HepG2 (cell line): ENCODE measurements around the gene GRIN2C. TPM values are rescaled to one million over a fixed set of nuclear protein-coding genes. Genes with fewer than 3 reads are reported as not detected.

ENCODE experiments used
- ATAC-seq: fragments of 200-7000 bp; cut with Tn5 transposase; 3 replicates; pipeline ENCODE4 v1.9.1; 2020; ENCODE audit warnings: mild to moderate bottlenecking, moderate library complexity
- BruUV-seq: library from RNA; stranded (reverse); fragments of 400-500 nt; replicated peaks from 2 replicates; lab custom pipeline; 2021; lab: Mats Ljungman, UMichigan
- CTCF ChIA-PET: fragments of 300-600 bp; formaldehyde crosslinking; extraction: SDS; loops from one replicate; lab custom pipeline; 2021; ENCODE audit warnings: low total read pairs, inconsistent platforms, low intra/inter-chr PET ratio; lab: Yijun Ruan, JAX
- POLR2A ChIA-PET: fragments of 350-600 bp; sonication (Branson Sonifier 250); formaldehyde crosslinking; loops from one replicate; lab custom pipeline; 2020; ENCODE audit warnings: antibody characterized with exemption, inconsistent platforms; lab: Yijun Ruan, JAX
- DNase-seq: peaks from one replicate; pipeline ENCODE4 v3.0.0-alpha.2; 2015; ENCODE audit warnings: low spot score
- FAIRE-seq: peaks from 3 replicates; lab custom pipeline; 2011; peaks lifted over from hg19 to GRCh38; lab: Jason Lieb, UNC
- H2AFZ ChIP-seq: one replicate; pipeline ENCODE4 v1.6.1; 2011; ENCODE audit warnings: low read length, inconsistent platforms
- H3K27ac ChIP-seq: fragments of 300-600 bp; 3 replicates; pipeline ENCODE4 v1.8.0; 2011; ENCODE audit warnings: mixed run types, mild to moderate bottlenecking, mixed read lengths, low read length, inconsistent platforms; ENCODE audit not compliant: insufficient read depth; ENCODE audit errors: extremely low read length
- H3K27me3 ChIP-seq, 2 experiments: fragments of 200-600 bp in 1 of 2; 2 replicates in 1 of 2; 3 replicates in 1 of 2; pipeline versions ENCODE4 v1.6.0 to v1.8.0; 2011; ENCODE audit warnings: low read length in 2 of 2, mild to moderate bottlenecking in 2 of 2, moderate library complexity in 2 of 2, inconsistent platforms in 1 of 2; ENCODE audit not compliant: insufficient read depth in 2 of 2, control insufficient read depth in 1 of 2
- H3K36me3 ChIP-seq, 2 experiments: fragments of 200-600 bp in 1 of 2; replicated peaks in 1 of 2; 2 replicates in 1 of 2; 3 replicates in 1 of 2; pipeline versions ENCODE4 v1.5.1 to v1.8.0; 2011; ENCODE audit warnings: low read length in 2 of 2, inconsistent platforms in 1 of 2; ENCODE audit not compliant: insufficient read depth in 2 of 2, control insufficient read depth in 1 of 2
- H3K4me1 ChIP-seq: 2 replicates; pipeline ENCODE4 v1.5.1; 2012; ENCODE audit warnings: low read length, inconsistent platforms; ENCODE audit not compliant: insufficient read depth
- H3K4me2 ChIP-seq: 2 replicates; pipeline ENCODE4 v1.6.0; 2011; ENCODE audit warnings: low read depth, low read length, inconsistent platforms
- H3K4me3 ChIP-seq, 3 experiments: fragments of 200-600 bp in 1 of 3; sonication (generic), shearing (Covaris generic) in 1 of 3; replicated peaks in 1 of 3; 2 replicates each; pipeline ENCODE4 v1.5.1; 2011 to 2016; ENCODE audit warnings: low read length in 3 of 3, inconsistent platforms in 2 of 3, low read depth in 2 of 3, mild to moderate bottlenecking in 2 of 3, control low read depth in 1 of 3, mixed read lengths in 1 of 3; ENCODE audit not compliant: insufficient read depth in 1 of 3
- H3K79me2 ChIP-seq: one replicate; pipeline ENCODE4 v1.6.1; 2011; ENCODE audit warnings: low read length, inconsistent platforms; ENCODE audit not compliant: insufficient read depth
- H3K9ac ChIP-seq: 2 replicates; pipeline ENCODE4 v1.6.0; 2011; ENCODE audit warnings: mild to moderate bottlenecking, low read depth, low read length, inconsistent platforms; ENCODE audit not compliant: insufficient read depth
- H3K9me3 ChIP-seq: 2 replicates; pipeline ENCODE4 v1.5.1; 2012; ENCODE audit warnings: mild to moderate bottlenecking, low read length
- H4K20me1 ChIP-seq: 2 replicates; pipeline ENCODE4 v1.6.0; 2011; ENCODE audit warnings: inconsistent platforms, mild to moderate bottlenecking, low read length, moderate library complexity; ENCODE audit not compliant: insufficient read depth
- BCL6 ChIP-seq: IDR thresholded peaks from 2 replicates; pipeline ENCODE4 v1.6.1; 2016; ENCODE audit warnings: missing genetic modification reagents, missing compliant biosample characterization
- GPBP1L1 ChIP-seq: sonication (generic); formaldehyde crosslinking; IDR thresholded peaks from 2 replicates; pipeline ENCODE4 v1.5.0; 2020; ENCODE audit warnings: mild to moderate bottlenecking, missing genetic modification reagents
- KDM2A ChIP-seq: sonication (generic); formaldehyde crosslinking; IDR thresholded peaks from 2 replicates; pipeline ENCODE4 v1.4.0; 2020; ENCODE audit warnings: low read depth, missing genetic modification reagents, borderline replicate concordance
- RCOR2 ChIP-seq: IDR thresholded peaks from 2 replicates; pipeline ENCODE4 v1.6.1; 2016; ENCODE audit warnings: missing biosample characterization, missing genetic modification reagents
- SIN3A ChIP-seq: IDR thresholded peaks from 2 replicates; pipeline ENCODE4 v1.6.1; 2011; ENCODE audit warnings: low read depth, mild to moderate bottlenecking, control low read depth, low read length, borderline replicate concordance
- SP140L ChIP-seq: sonication (generic); formaldehyde crosslinking; IDR thresholded peaks from 2 replicates; pipeline ENCODE4 v1.4.0; 2020; ENCODE audit warnings: missing genetic modification reagents, borderline replicate concordance
- SRSF1 ChIP-seq: fragments of 200-400 bp; formaldehyde crosslinking; optimal IDR thresholded peaks from 2 replicates; pipeline ENCODE3; 2017; ENCODE audit warnings: mild to moderate bottlenecking, low read depth, low read length, moderate library complexity
- TCF7L2 ChIP-seq: IDR thresholded peaks from 2 replicates; pipeline ENCODE4 v1.6.1; 2011; ENCODE audit warnings: mild to moderate bottlenecking, low read depth, low read length, moderate library complexity
- TGIF2 ChIP-seq: IDR thresholded peaks from 2 replicates; pipeline ENCODE4 v1.6.1; 2016; ENCODE audit warnings: control low read depth, missing compliant biosample characterization
- TRIM22 ChIP-seq: fragments of 450-650 bp; IDR thresholded peaks from 2 replicates; pipeline ENCODE4 v1.6.1; 2017
- YY1 ChIP-seq: IDR thresholded peaks from 2 replicates; pipeline ENCODE4 v1.6.1; 2011; ENCODE audit warnings: low read length, low read depth, moderate library complexity, mild to moderate bottlenecking; ENCODE audit not compliant: insufficient read depth, insufficient replicate concordance
- ZFP90 ChIP-seq: sonication (generic); formaldehyde crosslinking; IDR thresholded peaks from 2 replicates; pipeline ENCODE4 v1.8.0; 2022; ENCODE audit warnings: missing genetic modification reagents, mild to moderate bottlenecking, inconsistent platforms, borderline replicate concordance
- ZSCAN5A ChIP-seq: sonication (generic); formaldehyde crosslinking; IDR thresholded peaks from 2 replicates; pipeline ENCODE4 v1.8.0; 2022; ENCODE audit warnings: mild to moderate bottlenecking, missing genetic modification reagents, borderline replicate concordance
- WGBS: methylation state at CpG from one replicate; pipeline ENCODE4 v1.1.6; 2017; ENCODE audit warnings: low lambda C conversion rate; 5-methylcytosine and 5-hydroxymethylcytosine counted together
- in situ Hi-C: cut with HindIII; loops from 2 replicates; pipeline ENCODE4 v1.10.0; 2017; ENCODE audit warnings: low pct_unique_long_range_greater_than_20kb; ENCODE audit not compliant: extremely low pct_ligation_motif_present
- intact Hi-C: fragments of 100-400 bp; cut with micrococcal nuclease; formaldehyde crosslinking; loops from one replicate; pipeline ENCODE4 v1.10.0; 2022; ENCODE audit not compliant: unreplicated experiment
- polyA plus RNA-seq, 8 experiments: library from polyadenylated mRNA; depleted of rRNA in 3 of 8; stranded (reverse) in 7 of 8; unstranded in 1 of 8; fragments of >200 nt; fragmentation: Illumina TruSeq in 4 of 8; extraction: Trizol in 4 of 8; gene quantifications; 2 replicates each; pipeline versions ENCODE4 v1.2.1 to v1.2.3, GENCODE V29; 2011 to 2016; ENCODE audit warnings: low read depth in 4 of 8, missing spikeins in 1 of 8, mixed read lengths in 1 of 8; ENCODE audit not compliant: insufficient read depth in 1 of 8
- total RNA-seq, 5 experiments: library from RNA; depleted of rRNA; stranded (reverse); fragments of >200 nt; fragmentation: Illumina TruSeq; extraction: Trizol; gene quantifications; 2 replicates each; pipeline ENCODE4 v1.2.3, GENCODE V29; 2016; ENCODE audit warnings: low read depth in 1 of 5

GRIN2C gene
- total and polyA plus RNA-seq, 2 of the 13 experiments (the other 11 are each of a cell fraction or from before 2014, with no cell fraction given) = 0.03 to 0.11 TPM

- no peaks in the 10 kb centered on the region for H3K9me3 ChIP-seq
- no peak for TF ChIP-seq RCOR2 (CRISPR knock-in tag)
- no peak for TF ChIP-seq TCF7L2
- TF ChIP-seq SIN3A = no peak
- TF ChIP-seq, all 625 proteins: peak for 0
- Histone ChIP-seq H3K9ac (no peak overlapping the region), H3K4me1 (peaks cover 9% of the 10 kb centered on the region; the same call in 1 of the 2 replicates), H4K20me1 (no peaks in the 10 kb centered on the region), H3K36me3 (peaks cover 23 to 28% of the 10 kb centered on the region in 2 experiments), H3K79me2 (no peaks in the 10 kb centered on the region), H3K4me2 (no peak overlapping the region), H3K4me3 (no peak overlapping the region), H2AFZ (no peak overlapping the region), H3K27me3 (no peaks in the 10 kb centered on the region), H3K27ac (no peak overlapping the region)
- FAIRE-seq = no peak
- ChIA-PET POLR2A (no interaction called here), CTCF (no interaction called here)
- intact Hi-C loops (no loop called here), in situ Hi-C loops (no loop called here)
- no TSS peak for BruUV-seq
- DNase-seq = no peak
- WGBS = 95% methylated on average over 15 of the region's 18 CpGs
- no peak for ATAC-seq
Observed at GRCh38 chr17:74795327-74796020, 64.2 kb downstream of the GRIN2C start.

- intact Hi-C loops (loop anchor here (5.0 kb wide), 1 partner anchor 170 kb away; no protein-coding TSS in a partner anchor), in situ Hi-C loops (loop anchor here (5.0 kb wide), 1 partner anchor 70 kb away; no protein-coding TSS in a partner anchor)
- BruUV-seq = no TSS peak
- Histone ChIP-seq H3K4me2 (no peak overlapping the region), H3K4me3 (no peak overlapping the region), H3K36me3 (peaks cover 19 to 33% of the 10 kb centered on the region in 2 experiments), H3K9me3 (no peaks in the 10 kb centered on the region), H3K79me2 (no peaks in the 10 kb centered on the region), H3K9ac (no peak overlapping the region), H4K20me1 (no peaks in the 10 kb centered on the region), H3K4me1 (0 out of 2 replicates have a peak, but pooled peaks cover under 1% of the 10 kb centered on the region), H3K27me3 (no peaks in the 10 kb centered on the region), H3K27ac (no peak overlapping the region), H2AFZ (no peak overlapping the region)
- FAIRE-seq (no peak), DNase-seq (no peak), ATAC-seq (no peak)
- ChIA-PET POLR2A (no interaction called here), CTCF (interaction anchor here (1.7 to 2.2 kb wide), 3 partner anchors 70 to 168 kb away, joined by 9 to 30 read pairs (median 26); no protein-coding TSS in a partner anchor)
- WGBS = 94% methylated on average over 12 of the region's 12 CpGs
- TF ChIP-seq SRSF1 (no peak), GPBP1L1 (CRISPR knock-in tag) (no peak), ZSCAN5A (no peak), TRIM22 (no peak), BCL6 (CRISPR knock-in tag) (no peak), SP140L (CRISPR knock-in tag) (no peak), KDM2A (CRISPR knock-in tag) (no peak), TGIF2 (CRISPR knock-in tag) (no peak), YY1 (no peak), ZFP90 (no peak)
Observed at GRCh38 chr17:74792586-74793105, 67.0 kb downstream of the GRIN2C start.
